HEK293 (cell line): ENCODE measurements around the gene ADAMTS4.

Source experiments
- CTCF ChIA-PET: fragments of 350-600 bp; formaldehyde crosslinking; extraction: SDS; loops from one replicate; lab custom pipeline; 2021; ENCODE audit warnings: antibody characterized with exemption; lab: Yijun Ruan, JAX
- POLR2A ChIA-PET: fragments of 300-600 bp; formaldehyde crosslinking; extraction: SDS; loops from one replicate; lab custom pipeline; 2020; ENCODE audit warnings: antibody characterized with exemption, inconsistent platforms; lab: Yijun Ruan, JAX
- H3K27ac ChIP-seq: fragments of 200-500 bp; sonication (Bioruptor generic); 2 replicates; pipeline ENCODE4 v1.5.1; 2014; ENCODE audit warnings: low read depth, low read length, control low read depth, inconsistent platforms; ENCODE audit errors: extremely low read depth
- H3K36me3 ChIP-seq, 2 experiments: fragments of 200-500 bp in 1 of 2; sonication (Bioruptor generic) in 1 of 2; 1 replicate in 1 of 2; 2 replicates in 1 of 2; pipeline ENCODE4 v1.5.1; 2014 to 2017; ENCODE audit warnings: inconsistent platforms in 2 of 2, low read length in 2 of 2; ENCODE audit not compliant: control insufficient read depth in 2 of 2, insufficient read depth in 1 of 2
- H3K4me1 ChIP-seq: fragments of 200-500 bp; sonication (Bioruptor generic); 2 replicates; pipeline ENCODE4 v1.5.1; 2014; ENCODE audit warnings: mild to moderate bottlenecking, low read length, inconsistent platforms; ENCODE audit not compliant: control insufficient read depth, insufficient read depth
- H3K4me3 ChIP-seq: 2 replicates; pipeline ENCODE4 v1.5.1; 2011; ENCODE audit warnings: low read depth, mild to moderate bottlenecking, control low read depth, low read length, moderate library complexity
- H3K9me3 ChIP-seq: fragments of 200-500 bp; sonication (Bioruptor generic); 2 replicates; pipeline ENCODE4 v1.5.1; 2014; ENCODE audit warnings: low read depth, low read length, inconsistent platforms; ENCODE audit not compliant: control insufficient read depth, insufficient read depth
- EGR2 ChIP-seq: fragments of 450-650 bp; formaldehyde crosslinking; IDR thresholded peaks from 2 replicates; pipeline ENCODE4 v1.5.1; 2016; ENCODE audit warnings: low read depth, missing biosample characterization, missing genetic modification characterization
- GFI1B ChIP-seq: fragments of 450-650 bp; formaldehyde crosslinking; IDR thresholded peaks from 2 replicates; pipeline ENCODE4 v1.5.1; 2016; ENCODE audit warnings: missing biosample characterization, missing genetic modification characterization
- GLIS1 ChIP-seq: fragments of 450-650 bp; formaldehyde crosslinking; IDR thresholded peaks from 2 replicates; pipeline ENCODE4 v1.5.1; 2016; ENCODE audit warnings: missing biosample characterization, missing genetic modification characterization
- GLIS2 ChIP-seq: fragments of 450-650 bp; formaldehyde crosslinking; IDR thresholded peaks from 2 replicates; pipeline ENCODE4 v1.5.1; 2016; ENCODE audit warnings: missing biosample characterization, missing genetic modification characterization
- KLF8 ChIP-seq: fragments of 450-650 bp; formaldehyde crosslinking; IDR thresholded peaks from 2 replicates; pipeline ENCODE4 v1.5.1; 2016; ENCODE audit warnings: missing biosample characterization, missing genetic modification characterization
- MEIS1 ChIP-seq: sonication (generic); formaldehyde crosslinking; IDR thresholded peaks from 2 replicates; pipeline ENCODE4 v1.8.1; 2022; ENCODE audit warnings: missing genetic modification reagents, mild to moderate bottlenecking, borderline replicate concordance
- PBX3 ChIP-seq: sonication (generic); formaldehyde crosslinking; IDR thresholded peaks from 2 replicates; pipeline ENCODE4 v1.8.1; 2022; ENCODE audit warnings: mild to moderate bottlenecking, moderate library complexity, missing genetic modification reagents
- PRDM10 ChIP-seq: fragments of 450-650 bp; formaldehyde crosslinking; IDR thresholded peaks from 2 replicates; pipeline ENCODE4 v1.5.1; 2016; ENCODE audit warnings: missing biosample characterization, missing genetic modification characterization
- REPIN1 ChIP-seq: fragments of 450-650 bp; formaldehyde crosslinking; IDR thresholded peaks from 2 replicates; pipeline ENCODE4 v1.5.1; 2017; ENCODE audit warnings: missing biosample characterization, missing genetic modification characterization, low read depth
- SP2 ChIP-seq: fragments of 450-650 bp; formaldehyde crosslinking; IDR thresholded peaks from 2 replicates; pipeline ENCODE4 v1.5.1; 2016; ENCODE audit warnings: missing biosample characterization, missing genetic modification characterization
- ZNF148 ChIP-seq: fragments of 450-650 bp; formaldehyde crosslinking; IDR thresholded peaks from 2 replicates; pipeline ENCODE4 v1.5.0; 2017; ENCODE audit warnings: missing biosample characterization, missing genetic modification characterization, borderline replicate concordance
- ZNF155 ChIP-seq: fragments of 450-650 bp; formaldehyde crosslinking; IDR thresholded peaks from 2 replicates; pipeline ENCODE4 v1.5.1; 2016; ENCODE audit warnings: missing biosample characterization, missing genetic modification characterization
- ZNF157 ChIP-seq: fragments of 450-650 bp; formaldehyde crosslinking; IDR thresholded peaks from 2 replicates; pipeline ENCODE4 v1.5.1; 2016; ENCODE audit warnings: missing biosample characterization, missing genetic modification characterization
- ZNF169 ChIP-seq: fragments of 450-650 bp; formaldehyde crosslinking; IDR thresholded peaks from 2 replicates; pipeline ENCODE4 v1.5.1; 2016; ENCODE audit warnings: missing biosample characterization, missing genetic modification characterization
- ZNF239 ChIP-seq: fragments of 450-650 bp; formaldehyde crosslinking; IDR thresholded peaks from 2 replicates; pipeline ENCODE4 v1.5.1; 2016; ENCODE audit warnings: missing biosample characterization, missing genetic modification characterization
- ZNF24 ChIP-seq: fragments of 450-650 bp; formaldehyde crosslinking; IDR thresholded peaks from 2 replicates; pipeline ENCODE4 v1.5.1; 2016; ENCODE audit warnings: missing biosample characterization, missing genetic modification characterization
- ZNF26 ChIP-seq: fragments of 450-650 bp; formaldehyde crosslinking; IDR thresholded peaks from 2 replicates; pipeline ENCODE4 v1.5.1; 2016; ENCODE audit warnings: missing biosample characterization, missing genetic modification characterization
- ZNF292 ChIP-seq: fragments of 450-650 bp; formaldehyde crosslinking; IDR thresholded peaks from 2 replicates; pipeline ENCODE4 v1.5.1; 2016; ENCODE audit warnings: low read depth, missing biosample characterization, missing genetic modification characterization, borderline replicate concordance
- ZNF473 ChIP-seq: fragments of 450-650 bp; formaldehyde crosslinking; IDR thresholded peaks from 2 replicates; pipeline ENCODE4 v1.5.1; 2017; ENCODE audit warnings: missing biosample characterization, missing genetic modification characterization
- ZNF501 ChIP-seq: fragments of 450-650 bp; formaldehyde crosslinking; IDR thresholded peaks from 2 replicates; pipeline ENCODE4 v1.5.1; 2016; ENCODE audit warnings: missing biosample characterization, missing genetic modification characterization
- ZNF560 ChIP-seq: fragments of 450-650 bp; formaldehyde crosslinking; IDR thresholded peaks from 2 replicates; pipeline ENCODE4 v1.5.1; 2017; ENCODE audit warnings: missing biosample characterization, missing genetic modification characterization, borderline replicate concordance
- ZNF580 ChIP-seq: fragments of 450-650 bp; formaldehyde crosslinking; IDR thresholded peaks from 2 replicates; pipeline ENCODE4 v1.5.1; 2016; ENCODE audit warnings: missing biosample characterization, missing genetic modification characterization
- ZNF600 ChIP-seq: fragments of 450-650 bp; formaldehyde crosslinking; IDR thresholded peaks from 2 replicates; pipeline ENCODE4 v1.5.1; 2016; ENCODE audit warnings: missing biosample characterization, missing genetic modification characterization
- ZNF610 ChIP-seq: fragments of 450-650 bp; formaldehyde crosslinking; IDR thresholded peaks from 2 replicates; pipeline ENCODE4 v1.5.1; 2016; ENCODE audit warnings: missing biosample characterization, missing genetic modification characterization, borderline replicate concordance
- ZSCAN18 ChIP-seq: fragments of 450-650 bp; formaldehyde crosslinking; IDR thresholded peaks from 2 replicates; pipeline ENCODE4 v1.5.1; 2016; ENCODE audit warnings: missing biosample characterization, missing genetic modification characterization

ADAMTS4 gene

GRCh38 chr1:161159087-161159912, 39.6 kb downstream of the ADAMTS4 start, which contains the start of gene USP21 (continued):
- TF ChIP-seq ZNF580 (tag by site-specific recombination): peak; percentile 49; the same call in 1 of the 2 replicates
- TF ChIP-seq ZNF239 (tag by site-specific recombination): no peak
- no peak for TF ChIP-seq ZNF292
- no peak for TF ChIP-seq REPIN1 (tag by site-specific recombination)
- 0 out of 2 replicates have a peak, but pooled peaks have one; percentile 12 for TF ChIP-seq ZSCAN18 (tag by site-specific recombination)
- TF ChIP-seq ZNF169 (tag by site-specific recombination): no peak
- no peak for TF ChIP-seq MEIS1 (CRISPR knock-in tag)
- no peak for TF ChIP-seq ZNF155 (tag by site-specific recombination)
- peak; percentile 43; the same call in 1 of the 2 replicates for TF ChIP-seq GLIS1 (tag by site-specific recombination)
- no peak for TF ChIP-seq ZNF26
- 0 out of 2 replicates have a peak, but pooled peaks have one; percentile 52 for TF ChIP-seq ZNF610
- no peak for TF ChIP-seq ZNF148 (tag by site-specific recombination)
- TF ChIP-seq ZNF600 (tag by site-specific recombination): peak; percentile 77
- no peak for TF ChIP-seq EGR2 (tag by site-specific recombination)
- peak; percentile 65; the same call in 1 of the 2 replicates for TF ChIP-seq KLF8 (tag by site-specific recombination)
- TF ChIP-seq ZNF501 (tag by site-specific recombination): peak; percentile 87
- TF ChIP-seq GLIS2 (tag by site-specific recombination): peak; percentile 88
- TF ChIP-seq GFI1B: no peak
- peak; percentile 68 for TF ChIP-seq SP2 (tag by site-specific recombination)
- TF ChIP-seq, all 188 proteins: peak for 52

- Histone ChIP-seq H3K36me3 (peaks cover 5 to 63% of the 10 kb centered on the region in 2 experiments; a peak in 2 of 3 replicates), H3K4me3 (no peak overlapping the region), H3K4me1 (0 out of 2 replicates have a peak, but pooled peaks cover 4% of the 10 kb centered on the region), H3K27ac (no peak overlapping the region), H3K9me3 (no peaks in the 10 kb centered on the region)
- POLR2A ChIA-PET: interaction anchor here (0.8 to 1.6 kb wide), 4 partner anchors 8 to 156 kb away, joined by 3 to 7 read pairs (median 5); partner anchors contain the start of genes DEDD, F11R, PPOX and SDHC
- CTCF ChIA-PET: interaction anchor here (0.5 to 1.2 kb wide), 6 partner anchors 20 to 1473 kb away, joined by 3 to 9 read pairs (median 3); no protein-coding TSS in a partner anchor
- TF ChIP-seq ZNF473: no peak
- TF ChIP-seq ZNF157 (tag by site-specific recombination): no peak
- no peak for TF ChIP-seq ZNF24 (tag by site-specific recombination)
- no peak for TF ChIP-seq ZNF560 (tag by site-specific recombination)
- peak; percentile 54; the same call in 1 of the 2 replicates for TF ChIP-seq PRDM10
- TF ChIP-seq PBX3: no peak
Observed at GRCh38 chr1:161158316-161159010, 40.4 kb downstream of the ADAMTS4 start.
